IPS-18a (cell line): ENCODE results near the gene EFNA2.

ENCODE experiments used
- H3K27ac ChIP-seq: one replicate; pipeline ENCODE4 v1.5.1; 2013; ENCODE audit warnings: low read length
- H3K27me3 ChIP-seq: one replicate; pipeline ENCODE4 v1.6.1; 2013; ENCODE audit warnings: mild to moderate bottlenecking, low read length; ENCODE audit not compliant: control insufficient read depth, insufficient read depth
- H3K36me3 ChIP-seq: one replicate; pipeline ENCODE4 v1.6.1; 2013; ENCODE audit warnings: low read depth, low read length; ENCODE audit not compliant: control insufficient read depth
- H3K4me1 ChIP-seq: one replicate; pipeline ENCODE4 v1.6.1; 2013; ENCODE audit warnings: low read depth, low read length; ENCODE audit not compliant: control insufficient read depth
- H3K4me3 ChIP-seq: one replicate; pipeline ENCODE4 v1.5.1; 2013; ENCODE audit warnings: low read length
- H3K9ac ChIP-seq: one replicate; pipeline ENCODE4 v1.6.1; 2013; ENCODE audit warnings: mild to moderate bottlenecking, low read length, moderate library complexity
- H3K9me3 ChIP-seq: one replicate; pipeline ENCODE4 v1.6.1; 2013; ENCODE audit warnings: low read depth, low read length; ENCODE audit not compliant: control insufficient read depth

Gene EFNA2

DNA sequence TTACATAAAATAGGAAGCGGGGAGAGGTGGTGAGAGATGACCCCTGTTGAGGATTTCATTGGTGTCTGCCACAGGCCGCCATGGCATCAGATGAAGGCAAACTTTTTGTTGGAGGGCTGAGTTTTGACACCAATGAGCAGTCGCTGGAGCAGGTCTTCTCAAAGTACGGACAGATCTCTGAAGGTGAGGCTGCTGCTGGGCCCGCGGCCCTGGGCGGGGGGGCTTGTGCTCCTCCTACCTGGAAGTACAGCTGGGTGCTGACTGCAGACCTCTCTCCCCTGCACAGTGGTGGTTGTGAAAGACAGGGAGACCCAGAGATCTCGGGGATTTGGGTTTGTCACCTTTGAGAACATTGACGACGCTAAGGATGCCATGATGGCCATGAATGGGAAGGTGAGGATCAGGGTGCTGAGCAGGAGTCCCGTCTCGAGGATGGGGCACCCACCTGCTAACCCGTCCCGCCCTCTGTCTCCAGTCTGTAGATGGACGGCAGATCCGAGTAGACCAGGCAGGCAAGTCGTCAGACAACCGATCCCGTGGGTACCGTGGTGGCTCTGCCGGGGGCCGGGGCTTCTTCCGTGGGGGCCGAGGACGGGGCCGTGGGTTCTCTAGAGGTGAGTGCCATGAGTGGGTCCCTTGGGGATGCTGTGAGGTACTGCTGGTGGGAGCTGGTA is 14.7 kb upstream of the EFNA2 start:
- peaks cover 46% of the 10 kb centered on the region for H3K36me3 ChIP-seq
- H3K9me3 ChIP-seq, result no peaks in the 10 kb centered on the region
- peaks cover 25% of the 10 kb centered on the region for H3K4me1 ChIP-seq
- H3K27ac ChIP-seq, result no peak overlapping the region
- H3K4me3 ChIP-seq, result peak overlapping the region; percentile 89
- H3K27me3 ChIP-seq, result peaks cover 12% of the 10 kb centered on the region
- H3K9ac ChIP-seq, result peak overlapping the region; percentile 97

DNA sequence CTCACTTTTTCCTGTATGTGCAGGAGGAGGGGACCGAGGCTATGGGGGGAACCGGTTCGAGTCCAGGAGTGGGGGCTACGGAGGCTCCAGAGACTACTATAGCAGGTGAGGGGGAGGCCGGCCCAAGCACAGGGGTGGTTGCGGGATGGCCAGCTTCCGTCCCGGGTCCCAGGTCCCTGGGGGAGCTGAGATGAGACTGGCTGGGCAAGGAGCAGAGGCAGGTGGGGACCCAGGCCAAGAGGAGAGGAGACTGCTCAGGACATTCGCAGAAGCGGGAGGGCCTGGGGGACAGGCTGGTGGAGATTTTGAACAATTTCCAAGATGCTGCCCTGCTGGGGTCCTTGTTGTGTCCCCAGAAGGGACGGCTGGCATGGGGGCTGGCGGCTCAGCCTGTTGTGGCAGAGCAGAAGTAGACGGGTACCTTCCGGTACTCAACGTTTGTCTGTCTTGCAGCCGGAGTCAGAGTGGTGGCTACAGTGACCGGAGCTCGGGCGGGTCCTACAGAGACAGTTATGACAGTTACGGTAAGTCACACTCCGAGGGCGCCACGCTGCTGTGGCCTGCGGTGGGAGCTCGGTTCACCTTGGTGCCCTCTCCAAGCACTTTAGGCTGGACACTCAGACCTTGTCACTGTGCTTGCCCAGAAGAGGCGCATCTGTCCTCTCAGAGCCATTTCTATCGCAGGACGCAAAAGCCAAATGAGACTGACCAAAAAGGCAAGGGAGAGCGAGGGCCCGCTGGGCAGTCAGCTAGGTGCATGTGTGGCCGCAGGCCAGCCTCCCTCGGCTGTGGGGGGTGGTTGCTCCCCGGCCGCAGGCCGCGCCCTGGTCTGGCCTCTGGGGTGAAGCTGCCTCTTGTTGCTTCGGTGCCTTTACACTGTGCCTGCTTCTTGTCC is 13.9 kb upstream of the EFNA2 start:
- H3K27ac ChIP-seq, result no peak overlapping the region
- peaks cover 12% of the 10 kb centered on the region for H3K27me3 ChIP-seq
- peaks cover 24% of the 10 kb centered on the region for H3K4me1 ChIP-seq
- no peaks in the 10 kb centered on the region for H3K9me3 ChIP-seq
- peaks cover 46% of the 10 kb centered on the region for H3K36me3 ChIP-seq
- H3K9ac ChIP-seq, result no peak overlapping the region
- no peak overlapping the region for H3K4me3 ChIP-seq

- no peak overlapping the region for H3K27ac ChIP-seq
- no peaks in the 10 kb centered on the region for H3K9me3 ChIP-seq
- peaks cover 5% of the 10 kb centered on the region for H3K27me3 ChIP-seq
- H3K4me1 ChIP-seq, result peaks cover 23% of the 10 kb centered on the region
- H3K9ac ChIP-seq, result no peak overlapping the region
- H3K36me3 ChIP-seq, result peaks cover 46% of the 10 kb centered on the region
- H3K4me3 ChIP-seq, result no peak overlapping the region
These were observed 13.0 kb upstream of the EFNA2 start for GRCh38 chr19:1272423-1273262.

GRCh38 chr19:1273263-1274041 is 12.2 kb upstream of the EFNA2 start:
- Histone ChIP-seq H3K4me3 (no peak overlapping the region), H3K27ac (no peak overlapping the region), H3K9ac (no peak overlapping the region), H3K36me3 (peaks cover 46% of the 10 kb centered on the region), H3K4me1 (peaks cover 15% of the 10 kb centered on the region), H3K27me3 (no peaks in the 10 kb centered on the region), H3K9me3 (no peaks in the 10 kb centered on the region)

GRCh38 chr19:1274081-1274851 is 11.4 kb upstream of the EFNA2 start:
- peak overlapping the region; percentile 47 for H3K27ac ChIP-seq
- H3K4me3 ChIP-seq, result peak overlapping the region; percentile 76
- peak overlapping the region; percentile 83 for H3K9ac ChIP-seq
- peaks cover 11% of the 10 kb centered on the region for H3K4me1 ChIP-seq
- no peaks in the 10 kb centered on the region for H3K27me3 ChIP-seq
- H3K9me3 ChIP-seq, result no peaks in the 10 kb centered on the region
- H3K36me3 ChIP-seq, result peaks cover 52% of the 10 kb centered on the region

GRCh38 chr19:1274852-1275259 is 10.8 kb upstream of the EFNA2 start:
- peak overlapping the region; percentile 83 for H3K9ac ChIP-seq
- no peaks in the 10 kb centered on the region for H3K27me3 ChIP-seq
- peaks cover 52% of the 10 kb centered on the region for H3K36me3 ChIP-seq
- no peaks in the 10 kb centered on the region for H3K9me3 ChIP-seq
- H3K4me1 ChIP-seq, result peaks cover 11% of the 10 kb centered on the region
- peak overlapping the region; percentile 76 for H3K4me3 ChIP-seq
- peak overlapping the region; percentile 47 for H3K27ac ChIP-seq

DNA sequence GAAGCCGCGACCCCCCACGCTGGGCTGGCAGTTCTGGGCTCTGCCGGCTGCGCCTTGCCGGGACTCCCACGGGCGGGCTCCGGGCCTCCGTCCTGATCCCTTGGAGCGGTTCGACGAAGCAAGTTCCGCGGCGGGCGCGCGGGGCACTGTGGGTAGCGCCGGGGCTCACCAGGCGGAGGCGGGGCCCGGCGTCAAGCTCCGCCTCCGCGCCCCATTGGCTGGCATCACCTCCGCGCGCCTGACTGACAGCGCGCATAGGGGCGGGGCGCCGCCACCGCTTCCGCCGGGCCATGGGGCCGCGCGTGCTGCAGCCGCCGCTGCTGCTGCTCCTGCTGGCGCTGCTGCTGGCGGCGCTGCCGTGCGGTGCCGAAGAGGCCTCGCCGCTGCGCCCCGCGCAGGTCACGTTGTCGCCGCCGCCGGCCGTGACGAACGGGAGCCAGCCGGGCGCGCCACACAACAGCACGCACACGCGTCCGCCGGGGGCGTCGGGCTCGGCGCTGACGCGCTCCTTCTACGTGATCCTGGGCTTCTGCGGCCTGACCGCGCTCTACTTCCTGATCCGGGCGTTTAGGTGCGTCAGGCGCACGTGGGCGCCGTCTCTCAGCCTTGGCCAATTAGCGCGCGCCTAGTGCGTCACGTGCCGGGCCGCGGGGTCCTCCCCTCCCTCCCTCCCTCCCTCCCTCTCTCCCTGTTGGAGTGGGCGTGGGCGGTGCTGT is 10.3 kb upstream of the EFNA2 start, which contains the start of gene FAM174C:
Gene FAM174C (plus strand): TSS at position 271 of the 716 bp plus-strand sequence. CDS start 20 bp downstream, at position 291.
- peak within 1 kb of the TSS; percentile 70 for H3K27ac ChIP-seq
- H3K36me3 ChIP-seq, result peaks cover 50% of the 10 kb centered on the region
- H3K27me3 ChIP-seq, result no peaks in the 10 kb centered on the region
- peak within 1 kb of the TSS; percentile 76 for H3K4me3 ChIP-seq
- no peaks in the 10 kb centered on the region for H3K9me3 ChIP-seq
- H3K9ac ChIP-seq, result peak within 1 kb of the TSS; percentile 83
- H3K4me1 ChIP-seq, result peaks cover 6% of the 10 kb centered on the region

GRCh38 chr19:1275976-1276627 is 9.6 kb upstream of the EFNA2 start:
- Histone ChIP-seq H3K36me3 (peaks cover 43% of the 10 kb centered on the region), H3K27ac (peak overlapping the region; percentile 70)

GRCh38 chr19:1276628-1277022 is 9.0 kb upstream of the EFNA2 start:
- Histone ChIP-seq H3K36me3 (peaks cover 38% of the 10 kb centered on the region), H3K27ac (no peak overlapping the region), H3K9me3 (no peaks in the 10 kb centered on the region)

More at GRCh38 chr19:1275976-1276627, 9.6 kb upstream of the EFNA2 start:
- Histone ChIP-seq H3K4me3 (peak overlapping the region; percentile 76), H3K27me3 (no peaks in the 10 kb centered on the region), H3K4me1 (peaks cover 5% of the 10 kb centered on the region), H3K9ac (peak overlapping the region; percentile 83), H3K9me3 (no peaks in the 10 kb centered on the region)

More at GRCh38 chr19:1276628-1277022, 9.0 kb upstream of the EFNA2 start:
- Histone ChIP-seq H3K4me1 (peaks cover 5% of the 10 kb centered on the region), H3K4me3 (peak overlapping the region; percentile 76), H3K27me3 (no peaks in the 10 kb centered on the region), H3K9ac (peak overlapping the region; percentile 83)
